HG03196 (cell line): ENCODE measurements around the gene GALNTL6.
"Not testable (repeated sequence)": the region's sequence is repeated elsewhere in the genome, so short reads cannot be mapped to it uniquely, and the experiment has no call there.

Experiments
- ATAC-seq: cut with Tn5 transposase; IDR thresholded peaks from one replicate; pipeline ENCODE4 v1.9.1; 2021; ENCODE audit not compliant: unreplicated experiment

GALNTL6 gene

GRCh38 chr4:172842779-172843178 is 1029.6 kb downstream of the GALNTL6 start:
- ATAC-seq = no peak

DNA sequence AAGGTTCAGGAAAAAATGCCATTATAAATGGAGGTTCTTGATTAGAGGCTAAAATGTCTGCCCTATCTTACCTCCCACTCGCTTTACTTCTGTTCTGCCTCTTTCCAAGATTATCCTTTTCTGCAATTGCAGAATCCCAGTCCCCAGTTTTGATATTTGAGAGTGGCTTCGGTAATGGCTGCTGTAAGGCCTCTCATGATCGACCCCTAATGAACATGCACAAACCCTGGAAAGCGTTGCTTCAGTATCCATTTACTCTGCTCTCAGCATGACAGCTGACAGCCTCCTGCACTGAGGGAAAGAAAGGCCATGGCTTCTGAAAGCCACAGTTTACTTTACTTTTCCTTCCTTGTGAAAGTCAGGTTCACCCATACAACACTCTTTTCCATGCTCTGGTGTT is 1030.0 kb downstream of the GALNTL6 start:
- no peak for ATAC-seq

DNA sequence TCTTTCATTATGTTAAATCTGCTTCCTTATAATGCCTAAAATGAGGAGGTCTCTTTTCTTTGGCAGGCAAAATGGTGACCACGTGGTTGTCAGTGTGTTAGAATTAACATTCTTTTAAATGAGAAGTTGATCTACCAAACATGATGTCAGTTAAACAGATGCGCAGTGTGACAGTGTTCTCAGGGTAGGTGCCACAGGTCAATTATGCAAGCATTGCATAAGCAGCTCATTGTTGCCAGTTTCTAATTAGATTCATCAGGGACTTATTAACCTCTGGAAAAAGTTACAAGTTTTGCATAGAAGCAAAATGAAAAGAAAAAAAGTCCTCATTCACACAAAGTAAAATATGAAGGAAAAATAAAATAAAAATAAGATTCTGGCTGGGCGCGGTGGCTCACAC is 1031.4 kb downstream of the GALNTL6 start:
- ATAC-seq = no peak

DNA sequence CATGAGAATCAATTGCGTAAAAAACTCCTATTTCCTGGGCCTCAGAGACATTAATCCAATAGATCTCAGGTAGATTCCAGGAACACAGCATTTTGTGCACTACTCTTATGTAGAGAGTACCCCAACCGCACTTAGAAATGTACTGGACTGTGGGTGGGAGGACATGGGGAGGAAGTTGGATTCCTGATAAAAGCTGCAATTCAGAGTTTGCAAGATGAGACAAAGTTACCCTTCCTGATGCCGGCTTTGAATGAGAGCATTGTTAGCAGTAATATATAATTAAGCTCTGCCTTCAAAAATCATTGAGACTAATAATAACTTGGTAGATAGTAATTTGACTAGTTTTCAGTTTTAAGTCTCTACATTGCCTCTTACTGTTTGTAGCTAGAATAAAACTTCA is 1032.1 kb downstream of the GALNTL6 start:
- ATAC-seq = no peak

DNA sequence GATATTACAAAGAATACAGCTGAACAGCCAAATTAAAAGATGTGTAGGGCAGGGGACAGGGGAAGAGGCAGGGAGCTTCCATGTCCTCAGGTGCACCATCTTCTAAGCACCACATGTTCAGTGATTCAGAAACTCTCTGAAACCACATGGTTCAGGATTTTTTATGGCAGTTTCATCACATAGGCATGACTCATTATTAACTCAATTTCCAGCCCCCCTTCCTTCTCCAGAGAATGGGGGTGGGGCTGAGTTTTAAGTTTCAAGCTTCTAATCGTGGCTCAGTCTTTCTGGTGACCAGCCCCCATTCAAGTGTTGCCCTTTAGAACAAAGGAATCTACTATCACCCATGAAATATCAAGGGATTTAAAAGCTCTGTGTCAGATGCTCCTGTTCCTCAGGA is 1037.6 kb downstream of the GALNTL6 start:
- no peak for ATAC-seq

DNA sequence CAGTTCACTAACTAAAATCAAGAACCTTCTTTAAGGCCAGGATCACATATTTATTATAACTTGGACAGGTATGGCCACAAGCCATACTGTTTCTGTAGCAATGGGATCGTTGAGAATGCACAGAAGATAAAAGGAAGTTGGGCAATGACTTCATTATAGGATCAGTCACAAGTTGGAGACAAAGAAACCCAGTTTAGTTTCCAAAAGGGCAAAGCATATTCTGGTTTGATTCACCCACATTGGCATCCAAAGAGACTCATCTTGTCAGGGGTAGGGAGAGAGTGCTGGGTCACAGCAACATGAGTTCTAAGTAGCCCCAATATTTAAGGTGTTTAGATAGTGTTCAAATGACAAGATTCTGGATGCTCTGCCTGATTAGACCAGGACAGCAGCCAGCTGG is 1038.3 kb downstream of the GALNTL6 start:
- ATAC-seq = no peak

- ATAC-seq = no peak
Measured at GRCh38 chr4:172857026-172857425, 1043.8 kb downstream of the GALNTL6 start.

GRCh38 chr4:172858731-172859230 is 1045.6 kb downstream of the GALNTL6 start:
- no peak for ATAC-seq

DNA sequence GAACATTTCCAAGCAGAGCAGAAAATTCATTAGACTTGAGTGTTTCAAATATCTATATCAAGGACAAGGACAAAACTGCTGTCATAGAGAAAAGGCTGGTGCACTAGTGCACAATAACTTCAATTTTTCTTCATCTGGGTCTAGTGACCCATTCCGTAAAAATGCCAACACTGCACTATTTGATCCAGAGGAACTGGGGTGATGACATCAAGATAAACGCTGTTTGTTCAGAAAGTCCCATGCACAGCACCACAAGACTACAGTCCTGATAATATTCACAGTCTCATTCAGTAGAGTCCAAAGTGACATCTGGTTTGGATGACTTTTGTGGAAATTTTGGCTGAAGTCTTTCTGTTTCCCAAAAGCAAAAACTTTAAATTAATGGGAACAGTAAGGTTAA is 1051.9 kb downstream of the GALNTL6 start:
- no peak for ATAC-seq

DNA sequence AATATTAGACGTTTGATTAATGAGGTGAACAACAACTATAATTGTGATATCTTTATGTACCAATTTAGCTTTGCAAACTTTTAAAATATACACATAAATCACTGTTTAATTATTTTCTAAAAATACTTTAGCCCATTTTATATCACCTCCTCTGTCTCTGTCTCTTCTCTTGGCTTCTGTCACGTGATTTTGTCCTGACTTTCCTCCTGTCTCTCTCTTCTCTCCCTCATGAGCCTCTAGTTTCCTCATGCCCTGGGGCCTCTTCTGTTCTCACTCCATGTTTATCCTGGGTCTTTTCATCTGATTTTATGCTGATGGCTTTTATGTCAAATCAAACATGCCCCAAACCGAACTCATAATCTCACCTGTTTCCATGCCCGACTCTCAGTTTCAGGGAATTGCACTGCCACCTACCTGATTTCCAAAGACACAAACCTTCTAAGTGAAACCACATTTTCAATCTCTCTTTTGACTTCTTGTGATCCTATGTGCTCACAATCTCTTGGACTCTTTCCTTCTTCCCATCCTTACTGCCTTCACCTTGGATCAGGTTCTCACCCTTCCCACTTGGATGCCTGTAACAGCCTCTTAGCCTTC is 1052.4 kb downstream of the GALNTL6 start:
- ATAC-seq = no peak

GRCh38 chr4:172866421-172866820 is 1053.2 kb downstream of the GALNTL6 start:
- ATAC-seq = no peak

DNA sequence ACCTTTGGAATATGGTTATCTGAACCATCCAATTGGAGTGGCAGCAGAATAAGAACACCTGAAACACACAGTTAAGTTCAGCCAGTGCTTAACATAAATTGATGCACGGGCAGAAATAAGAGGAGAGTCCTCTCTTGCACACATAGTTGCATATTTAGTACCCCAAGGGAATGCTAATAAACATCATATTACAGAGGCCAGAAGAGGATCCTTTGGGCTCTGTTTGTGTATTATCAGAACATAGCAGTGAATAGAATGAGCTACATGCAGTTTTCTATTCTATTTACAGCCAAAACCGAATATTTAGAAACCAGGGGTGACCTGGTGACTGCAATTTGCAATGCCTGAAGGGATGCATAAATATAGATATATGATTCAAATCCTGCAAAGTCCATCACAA is 1054.6 kb downstream of the GALNTL6 start:
- no peak for ATAC-seq

DNA sequence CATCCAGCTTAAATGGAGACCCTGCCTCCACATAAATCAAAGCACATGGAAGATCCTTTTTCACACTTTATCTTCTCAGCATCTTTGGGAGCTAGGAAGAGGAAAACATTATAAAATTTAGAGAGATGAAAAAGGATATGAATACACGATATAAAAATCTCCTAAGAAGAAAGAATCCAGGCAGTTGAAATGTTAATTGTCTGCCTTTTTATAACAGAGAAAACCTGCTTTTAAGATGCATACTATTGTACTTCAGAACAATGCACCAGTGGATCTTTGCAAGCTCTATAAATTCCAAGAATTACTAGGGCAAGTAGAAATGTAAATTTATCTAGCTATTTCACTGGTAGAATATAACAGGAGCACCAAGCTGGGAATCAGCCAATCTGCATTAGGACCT is 1055.1 kb downstream of the GALNTL6 start:
- ATAC-seq = no peak

- ATAC-seq = no peak
Measured at GRCh38 chr4:172869621-172870268, 1056.5 kb downstream of the GALNTL6 start.

GRCh38 chr4:172871381-172871780 is 1058.2 kb downstream of the GALNTL6 start:
- no peak for ATAC-seq

DNA sequence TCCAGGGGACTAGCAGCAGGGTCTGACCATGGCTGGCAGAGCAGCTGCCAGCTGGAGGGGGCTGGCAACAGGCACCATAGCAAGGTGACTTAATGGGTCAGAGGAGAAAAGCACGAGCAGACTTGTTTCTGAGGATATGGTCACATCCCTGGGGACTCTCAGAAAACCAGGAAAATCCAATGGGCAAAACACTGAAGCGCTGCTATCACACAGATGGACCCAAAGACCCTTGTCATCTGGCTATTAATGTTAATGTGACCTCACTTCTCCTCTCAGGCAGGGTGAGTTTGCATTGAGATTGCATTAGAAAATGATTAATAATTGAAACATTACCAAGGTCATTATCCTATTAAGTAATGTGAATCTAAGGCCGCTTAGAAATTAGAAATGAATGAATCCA is 1061.7 kb downstream of the GALNTL6 start:
- no peak for ATAC-seq

DNA sequence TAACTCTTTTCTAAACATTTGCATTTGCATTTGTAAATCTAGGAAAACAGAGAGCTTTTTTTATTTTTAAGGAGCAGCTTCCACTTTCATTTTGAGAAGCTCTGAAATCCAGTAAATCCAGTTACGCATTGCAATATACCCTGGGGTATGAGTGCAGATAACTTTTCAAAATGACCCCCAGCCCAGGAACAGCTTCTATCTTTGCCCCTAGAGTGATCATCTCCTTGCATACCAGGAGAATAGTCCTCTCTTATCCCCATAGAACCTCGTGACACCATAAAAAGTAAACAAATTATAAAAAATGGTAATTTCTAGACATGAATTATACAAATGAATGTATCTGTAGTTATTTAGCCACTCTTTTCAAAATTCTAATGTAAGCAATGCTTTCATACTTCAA is 1063.2 kb downstream of the GALNTL6 start:
- no peak for ATAC-seq

GRCh38 chr4:172881645-172882044 is 1068.4 kb downstream of the GALNTL6 start:
- no peak for ATAC-seq

- not testable (repeated sequence) for ATAC-seq
Measured at GRCh38 chr4:172887358-172887757, 1074.2 kb downstream of the GALNTL6 start.

DNA sequence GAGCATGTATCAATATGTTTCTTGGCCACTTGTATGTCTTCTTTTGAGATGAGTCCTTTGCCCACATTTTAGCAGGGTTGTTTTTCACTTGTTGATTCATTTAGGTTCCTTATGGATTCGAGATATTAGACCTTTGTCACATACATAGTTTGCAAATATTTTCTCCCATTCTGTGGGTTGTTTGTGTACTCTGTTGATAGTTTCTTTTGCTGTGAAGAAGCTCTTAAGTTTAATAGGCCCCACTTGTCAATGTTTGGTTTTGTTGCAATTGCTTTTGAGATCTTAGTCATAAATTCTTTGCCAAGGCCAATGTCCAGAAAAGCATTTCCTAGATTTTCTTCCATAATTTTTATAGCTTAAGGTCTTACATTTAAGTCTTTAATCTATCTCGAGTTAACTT is 1074.8 kb downstream of the GALNTL6 start:
- no peak for ATAC-seq

DNA sequence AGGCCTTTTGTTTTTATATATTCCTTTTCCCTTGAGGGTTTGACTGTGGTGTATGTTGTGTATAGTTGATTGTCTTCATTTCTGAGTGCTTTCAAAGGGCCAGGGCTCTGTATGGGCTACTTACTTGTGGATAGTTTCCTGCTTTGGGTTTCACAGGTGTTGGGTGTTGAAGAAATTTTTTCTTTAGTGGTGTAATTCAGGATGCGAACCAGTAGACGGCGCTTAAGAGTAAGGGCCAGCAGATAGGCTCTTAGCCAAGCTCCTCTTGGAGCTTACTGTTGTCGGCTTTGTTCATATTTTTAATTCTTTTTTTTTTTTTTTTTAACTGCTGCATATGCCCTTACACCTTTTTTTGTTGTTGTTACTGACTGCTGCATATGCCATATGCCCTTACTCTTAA is 1079.1 kb downstream of the GALNTL6 start:
- ATAC-seq = no peak

GRCh38 chr4:172895699-172896098 is 1082.5 kb downstream of the GALNTL6 start:
- no peak for ATAC-seq

GRCh38 chr4:172897046-172897445 is 1083.8 kb downstream of the GALNTL6 start:
- no peak for ATAC-seq
